Erythroblast (primary cell): ENCODE measurements around the gene EXOC3.

Experiments used
- GATA1 ChIP-seq: IDR thresholded peaks from 2 replicates; pipeline ENCODE4 v1.6.1; 2011; ENCODE audit warnings: low read depth, mild to moderate bottlenecking, control low read depth, low read length, moderate library complexity
- POLR2A ChIP-seq: IDR thresholded peaks from 2 replicates; pipeline ENCODE4 v1.6.1; 2011; ENCODE audit warnings: mild to moderate bottlenecking, low read length

DNA sequence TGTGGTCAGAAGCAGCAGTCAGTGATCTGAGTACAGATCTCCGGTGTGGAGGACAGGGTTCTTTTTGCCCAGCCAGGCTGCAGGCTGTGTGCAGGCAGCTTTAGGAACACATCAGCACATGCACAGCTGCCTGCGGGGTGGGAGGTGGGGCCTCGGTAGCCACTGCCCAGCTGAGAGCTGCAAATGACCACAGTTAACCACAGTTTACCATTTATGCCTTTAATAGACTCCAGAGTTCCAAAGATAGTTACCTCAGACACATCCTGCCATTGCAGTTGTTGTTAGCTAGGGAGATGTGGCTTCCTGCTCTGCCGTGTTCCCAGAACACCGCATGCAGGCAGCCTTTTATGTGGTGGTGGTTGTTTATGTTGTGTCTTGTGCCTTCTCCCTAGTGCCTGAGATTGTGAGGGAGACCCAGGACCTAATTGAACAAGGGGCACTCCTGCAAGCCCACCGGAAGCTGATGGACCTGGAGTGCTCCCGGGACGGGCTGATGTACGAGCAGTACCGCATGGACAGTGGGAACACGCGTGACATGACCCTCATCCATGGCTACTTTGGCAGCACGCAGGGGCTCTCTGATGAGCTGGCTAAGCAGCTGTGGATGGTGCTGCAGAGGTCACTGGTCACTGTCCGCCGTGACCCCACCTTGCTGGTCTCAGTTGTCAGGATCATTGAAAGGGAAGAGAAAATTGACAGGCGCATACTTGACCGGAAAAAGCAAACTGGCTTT, 10.2 kb downstream of the EXOC3 start:
- TF ChIP-seq POLR2A, result no peak
- no peak for TF ChIP-seq GATA1
